ENCODE data around the gene INSIG1. TPM values are rescaled to one million over a fixed set of nuclear protein-coding genes. Genes with fewer than 3 reads are reported as not detected.
A peak's percentile ranks its signal among the peaks of the same experiment; 100 is the strongest.

Gene INSIG1
- total and polyA plus RNA-seq, 2 of the 4 experiments (the other 2 are of a cell fraction): 19.0 to 26.0 TPM

- dilution Hi-C loops (cut with HindIII; ENCODE audit: low sequenced_read_pairs, unreplicated experiment): no loop called here
- no peak overlapping the region for H3K9ac ChIP-seq (ENCODE audit: low read depth, low read length)
- H3K4me1 ChIP-seq (ENCODE audit: control insufficient read depth, insufficient read depth, low read length): no peaks in the 10 kb centered on the region
- no peaks in the 10 kb centered on the region for H4K20me1 ChIP-seq (ENCODE audit: insufficient read depth, low read length)
- no peak overlapping the region for H2BK120ac ChIP-seq (ENCODE audit: low read depth, low read length)
- intact Hi-C loops (cut with micrococcal nuclease): loop anchor here (1.0 to 10.0 kb wide), 5 partner anchors 49 to 432 kb away; partner anchors contain the start of genes INSIG1 and PAXIP1
- CTCF ChIA-PET: interaction anchor here (0.6 to 1.4 kb wide), 13 partner anchors 19 to 451 kb away, joined by 3 to 9 read pairs (median 3); partner anchors contain the start of gene INSIG1
- no peak for DNase-seq
- H3K23ac ChIP-seq (ENCODE audit: low read depth, low read length): no peak overlapping the region
- peak overlapping the region; percentile 95 for H2AFZ ChIP-seq (replicated peaks; ENCODE audit: low read length, poor library complexity)
- no peak overlapping the region for H3K4me2 ChIP-seq (ENCODE audit: low read depth, low read length)
- in situ Hi-C loops (cut with MboI; ENCODE audit: low sequenced_read_pairs): loop anchor here (10.0 kb wide), 2 partner anchors 151 to 421 kb away; no protein-coding TSS in a partner anchor
- H3K27ac ChIP-seq (ENCODE audit: insufficient read depth, low read length): no peak overlapping the region
- no peak overlapping the region for H3K56ac ChIP-seq (ENCODE audit: extremely low read depth, insufficient read depth, low read length)
- H2AK5ac ChIP-seq (ENCODE audit: low read depth, low read length): no peak overlapping the region
- H3K18ac ChIP-seq (ENCODE audit: low read depth, low read length): no peak overlapping the region
- H4K5ac ChIP-seq (ENCODE audit: low read depth, low read length): no peak overlapping the region
- H2BK5ac ChIP-seq (ENCODE audit: low read depth, low read length, poor library complexity, severe bottlenecking): no peak overlapping the region
- H3K9me1 ChIP-seq (ENCODE audit: insufficient read depth, low read length): no peaks in the 10 kb centered on the region
- H3K9me3 ChIP-seq (ENCODE audit: control insufficient read depth, insufficient read depth, low read length): no peaks in the 10 kb centered on the region
- no peak overlapping the region for H3K14ac ChIP-seq (replicated peaks; ENCODE audit: low read depth, low read length)
- no peak for ATAC-seq (ENCODE audit: low read depth)
- POLR2A ChIA-PET (ENCODE audit: unreplicated experiment): no interaction called here
- H2BK20ac ChIP-seq (ENCODE audit: low read depth, low read length): no peak overlapping the region
- H4K8ac ChIP-seq (ENCODE audit: low read depth in 2 of 2, low read length in 2 of 2): no peak overlapping the region
- H3K79me1 ChIP-seq (ENCODE audit: low read depth in 1 of 2, low read length in 2 of 2): no peaks in the 10 kb centered on the region
- H3K36me3 ChIP-seq (ENCODE audit: control insufficient read depth, insufficient read depth, low read length): no peaks in the 10 kb centered on the region
- H4K91ac ChIP-seq (ENCODE audit: insufficient read depth, low read depth, low read length): no peak overlapping the region
- no peaks in the 10 kb centered on the region for H3K27me3 ChIP-seq (ENCODE audit: control insufficient read depth, insufficient read depth, low read length)
- H3K4me3 ChIP-seq (ENCODE audit: insufficient read depth, low read depth, low read length): no peak overlapping the region
- no peak overlapping the region for H3K4ac ChIP-seq (ENCODE audit: low read depth, low read length)
- no peak overlapping the region for H2BK15ac ChIP-seq (ENCODE audit: low read depth, low read length)
- BruUV-seq (replicated peaks): no TSS peak
- no CpG with 5 or more reads among the region's 2 CpGs for WGBS, 2 experiments (ENCODE audit: extremely low coverage in 2 of 2, insufficient read length in 1 of 2)
- peak overlapping the region; percentile 10 for H2AK9ac ChIP-seq (replicated peaks; ENCODE audit: low read depth, low read length, poor library complexity)
- TF ChIP-seq USF2 (IDR thresholded peaks at IDR 0.05; ENCODE audit: low read depth, low read length) (no peak), MAFK (IDR thresholded peaks at IDR 0.05; ENCODE audit: low read depth, low read length) (no peak), CEBPB (IDR thresholded peaks at IDR 0.05; ENCODE audit: low read depth, low read length) (no peak), FOS (IDR thresholded peaks at IDR 0.05; ENCODE audit: low read depth, low read length) (no peak), POLR2A (IDR thresholded peaks at IDR 0.05; ENCODE audit: low read depth, low read length) (no peak), MXI1 (IDR thresholded peaks at IDR 0.05; ENCODE audit: borderline replicate concordance, low read depth, low read length) (no peak), RCOR1 (IDR thresholded peaks at IDR 0.05; ENCODE audit: insufficient replicate concordance, low read length) (no peak), ELK1 (IDR thresholded peaks at IDR 0.05; ENCODE audit: borderline replicate concordance, low read depth, low read length) (no peak), MAZ (IDR thresholded peaks at IDR 0.05; ENCODE audit: borderline replicate concordance, low read depth, low read length) (no peak), RFX5 (IDR thresholded peaks at IDR 0.05; ENCODE audit: low read depth, low read length) (no peak), BHLHE40 (IDR thresholded peaks at IDR 0.05; ENCODE audit: low read depth, low read length) (no peak), CHD1 (IDR thresholded peaks at IDR 0.05; ENCODE audit: low read depth, low read length) (no peak), CTCF (conservative IDR thresholded peaks at IDR 0.05; ENCODE audit: low read depth, low read length) (no peak), NFE2L2 (IDR thresholded peaks at IDR 0.05; ENCODE audit: low read depth, low read length) (no peak), RAD21 (IDR thresholded peaks at IDR 0.05; ENCODE audit: low read length) (no peak), SMC3 (IDR thresholded peaks at IDR 0.05; ENCODE audit: low read depth, low read length) (no peak)
Observed at GRCh38 chr7:155345490-155345889, 47.8 kb downstream of the INSIG1 start.

All from IMR-90 (cell line).